Panc1 (cell line): ENCODE measurements around the gene CPNE4. TPM values are rescaled to one million over a fixed set of nuclear protein-coding genes. Genes with fewer than 3 reads are reported as not detected.

Source experiments
- ATAC-seq: fragments of 200-7000 bp; cut with Tn5 transposase; 2 replicates; pipeline ENCODE4 v1.9.1; 2020; ENCODE audit warnings: mild to moderate bottlenecking, moderate library complexity
- BruUV-seq: library from RNA; stranded (reverse); fragments of 400-500 nt; replicated peaks from 2 replicates; lab custom pipeline; 2021; lab: Mats Ljungman, UMichigan
- CTCF ChIA-PET: fragments of 300-600 bp; sonication (Branson Sonifier 250); formaldehyde crosslinking; loops from one replicate; lab custom pipeline; 2022; ENCODE audit warnings: antibody characterized with exemption; lab: Charles Lee
- POLR2A ChIA-PET: fragments of 300-600 bp; sonication (Branson Sonifier 250); formaldehyde crosslinking; loops from one replicate; lab custom pipeline; 2022; ENCODE audit warnings: antibody characterized with exemption; lab: Charles Lee
- DNase-seq: peaks from one replicate; pipeline ENCODE4 v3.0.0-alpha.2; 2010; ENCODE audit warnings: low read depth, low spot score
- H3K27ac ChIP-seq: 2 replicates; pipeline ENCODE4 v1.5.1; 2011; ENCODE audit warnings: mild to moderate bottlenecking, low read length, inconsistent platforms
- H3K27me3 ChIP-seq: fragments of 200-500 bp; sonication (Bioruptor generic); 2 replicates; pipeline ENCODE4 v1.6.0; 2014; ENCODE audit warnings: low read length, inconsistent platforms; ENCODE audit not compliant: control insufficient read depth, insufficient read depth
- H3K36me3 ChIP-seq: fragments of 200-500 bp; sonication (Bioruptor generic); 2 replicates; pipeline ENCODE4 v1.5.1; 2014; ENCODE audit warnings: inconsistent platforms, mild to moderate bottlenecking, low read length, moderate library complexity; ENCODE audit not compliant: control insufficient read depth, insufficient read depth
- H3K4me1 ChIP-seq: 2 replicates; pipeline ENCODE4 v1.5.1; 2011; ENCODE audit warnings: inconsistent platforms, mild to moderate bottlenecking, low read length, moderate library complexity; ENCODE audit not compliant: control insufficient read depth, insufficient read depth
- H3K4me3 ChIP-seq, 2 experiments: 2 replicates each; pipeline ENCODE4 v1.5.1; 2011 to 2012; ENCODE audit warnings: low read depth in 2 of 2, low read length in 2 of 2, mild to moderate bottlenecking in 2 of 2, inconsistent platforms in 1 of 2, moderate library complexity in 1 of 2
- H3K9me3 ChIP-seq: fragments of 200-500 bp; sonication (Bioruptor generic); 2 replicates; pipeline ENCODE4 v1.5.1; 2014; ENCODE audit warnings: low read depth, mild to moderate bottlenecking, inconsistent platforms, low read length, moderate library complexity; ENCODE audit not compliant: control insufficient read depth, insufficient read depth
- POLR2AphosphoS5 ChIP-seq: IDR thresholded peaks from 2 replicates; pipeline ENCODE4 v1.6.1; 2012; ENCODE audit warnings: mild to moderate bottlenecking, low read depth, low read length, moderate library complexity
- SIN3A ChIP-seq: IDR thresholded peaks from 2 replicates; pipeline ENCODE4 v1.6.1; 2012; ENCODE audit warnings: low read depth, mild to moderate bottlenecking, low read length, moderate library complexity, borderline replicate concordance; ENCODE audit not compliant: insufficient read depth
- TCF7L2 ChIP-seq: IDR thresholded peaks from 2 replicates; pipeline ENCODE4 v1.6.1; 2011; ENCODE audit warnings: mild to moderate bottlenecking, low read depth, low read length, inconsistent platforms
- in situ Hi-C: cut with HindIII; loops from 2 replicates; pipeline ENCODE4 v1.10.0; 2016; ENCODE audit warnings: low sequenced_read_pairs, low pct_unique_long_range_greater_than_20kb
- intact Hi-C: fragments of 100-400 bp; cut with micrococcal nuclease; formaldehyde crosslinking; loops from one replicate; pipeline ENCODE4 v1.10.0; 2022; ENCODE audit not compliant: unreplicated experiment
- total RNA-seq: library from RNA; stranded (reverse); gene quantifications from one replicate; pipeline ENCODE4 v1.2.1, GENCODE V29; 2021; ENCODE audit not compliant: unreplicated experiment
- TF ChIP-seq, protein P1 (sequence below): fragments of 450-650 bp; IDR thresholded peaks from 2 replicates; pipeline ENCODE4 v1.5.1; 2017; ENCODE audit warnings: mild to moderate bottlenecking
- TF ChIP-seq, protein P2 (sequence below), 2 experiments: IDR thresholded peaks; 2 replicates each; pipeline ENCODE4 v1.6.1; 2011 to 2012; ENCODE audit warnings: low read depth in 2 of 2, control low read depth in 1 of 2, low read length in 1 of 2, mild to moderate bottlenecking in 1 of 2, moderate library complexity in 1 of 2; ENCODE audit not compliant: insufficient read depth in 1 of 2

Gene CPNE4
- total RNA-seq, 1 experiment from 2014 or later, result not detected

DNA sequence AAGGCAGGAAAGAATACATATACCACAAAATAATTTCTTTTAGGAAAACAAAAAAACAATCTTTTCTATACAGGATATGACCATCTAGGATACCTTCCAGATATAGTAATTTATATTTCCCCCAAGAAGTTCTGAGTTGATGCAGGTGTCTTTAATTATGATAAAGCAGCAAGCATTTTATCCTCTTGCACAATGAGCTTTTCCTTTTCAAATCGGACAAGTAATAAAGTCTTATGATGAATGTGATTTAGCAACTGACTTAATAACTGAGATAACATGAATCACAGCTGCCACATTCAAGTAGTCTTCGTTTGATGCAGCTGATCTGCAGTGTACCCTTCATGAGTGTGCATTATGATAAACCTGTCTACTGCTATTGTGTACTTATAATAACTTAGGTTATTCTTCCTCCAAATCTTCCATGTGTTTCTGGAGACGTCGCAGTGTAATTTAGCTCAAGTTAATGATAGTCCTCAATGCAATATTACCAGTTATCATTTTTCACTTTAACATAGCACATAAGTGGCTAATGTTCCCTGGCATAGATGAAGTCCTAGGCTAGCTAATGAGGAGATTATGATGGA is 271.7 kb downstream of the CPNE4 start:
- TF ChIP-seq TCF7L2 (no peak), POLR2AphosphoS5 (no peak), SIN3A (no peak)
- TF ChIP-seq, protein P1, sequence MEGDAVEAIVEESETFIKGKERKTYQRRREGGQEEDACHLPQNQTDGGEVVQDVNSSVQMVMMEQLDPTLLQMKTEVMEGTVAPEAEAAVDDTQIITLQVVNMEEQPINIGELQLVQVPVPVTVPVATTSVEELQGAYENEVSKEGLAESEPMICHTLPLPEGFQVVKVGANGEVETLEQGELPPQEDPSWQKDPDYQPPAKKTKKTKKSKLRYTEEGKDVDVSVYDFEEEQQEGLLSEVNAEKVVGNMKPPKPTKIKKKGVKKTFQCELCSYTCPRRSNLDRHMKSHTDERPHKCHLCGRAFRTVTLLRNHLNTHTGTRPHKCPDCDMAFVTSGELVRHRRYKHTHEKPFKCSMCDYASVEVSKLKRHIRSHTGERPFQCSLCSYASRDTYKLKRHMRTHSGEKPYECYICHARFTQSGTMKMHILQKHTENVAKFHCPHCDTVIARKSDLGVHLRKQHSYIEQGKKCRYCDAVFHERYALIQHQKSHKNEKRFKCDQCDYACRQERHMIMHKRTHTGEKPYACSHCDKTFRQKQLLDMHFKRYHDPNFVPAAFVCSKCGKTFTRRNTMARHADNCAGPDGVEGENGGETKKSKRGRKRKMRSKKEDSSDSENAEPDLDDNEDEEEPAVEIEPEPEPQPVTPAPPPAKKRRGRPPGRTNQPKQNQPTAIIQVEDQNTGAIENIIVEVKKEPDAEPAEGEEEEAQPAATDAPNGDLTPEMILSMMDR, result no peak
- TF ChIP-seq, protein P2, sequence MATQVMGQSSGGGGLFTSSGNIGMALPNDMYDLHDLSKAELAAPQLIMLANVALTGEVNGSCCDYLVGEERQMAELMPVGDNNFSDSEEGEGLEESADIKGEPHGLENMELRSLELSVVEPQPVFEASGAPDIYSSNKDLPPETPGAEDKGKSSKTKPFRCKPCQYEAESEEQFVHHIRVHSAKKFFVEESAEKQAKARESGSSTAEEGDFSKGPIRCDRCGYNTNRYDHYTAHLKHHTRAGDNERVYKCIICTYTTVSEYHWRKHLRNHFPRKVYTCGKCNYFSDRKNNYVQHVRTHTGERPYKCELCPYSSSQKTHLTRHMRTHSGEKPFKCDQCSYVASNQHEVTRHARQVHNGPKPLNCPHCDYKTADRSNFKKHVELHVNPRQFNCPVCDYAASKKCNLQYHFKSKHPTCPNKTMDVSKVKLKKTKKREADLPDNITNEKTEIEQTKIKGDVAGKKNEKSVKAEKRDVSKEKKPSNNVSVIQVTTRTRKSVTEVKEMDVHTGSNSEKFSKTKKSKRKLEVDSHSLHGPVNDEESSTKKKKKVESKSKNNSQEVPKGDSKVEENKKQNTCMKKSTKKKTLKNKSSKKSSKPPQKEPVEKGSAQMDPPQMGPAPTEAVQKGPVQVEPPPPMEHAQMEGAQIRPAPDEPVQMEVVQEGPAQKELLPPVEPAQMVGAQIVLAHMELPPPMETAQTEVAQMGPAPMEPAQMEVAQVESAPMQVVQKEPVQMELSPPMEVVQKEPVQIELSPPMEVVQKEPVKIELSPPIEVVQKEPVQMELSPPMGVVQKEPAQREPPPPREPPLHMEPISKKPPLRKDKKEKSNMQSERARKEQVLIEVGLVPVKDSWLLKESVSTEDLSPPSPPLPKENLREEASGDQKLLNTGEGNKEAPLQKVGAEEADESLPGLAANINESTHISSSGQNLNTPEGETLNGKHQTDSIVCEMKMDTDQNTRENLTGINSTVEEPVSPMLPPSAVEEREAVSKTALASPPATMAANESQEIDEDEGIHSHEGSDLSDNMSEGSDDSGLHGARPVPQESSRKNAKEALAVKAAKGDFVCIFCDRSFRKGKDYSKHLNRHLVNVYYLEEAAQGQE (IDR thresholded peaks at IDR 0.05; ENCODE audit: insufficient read depth in 1 of 2, low read depth in 2 of 2, low read length in 1 of 2), result no peak
- in situ Hi-C loops (no loop called here), intact Hi-C loops (no loop called here)
- Histone ChIP-seq H3K27me3 (no peaks in the 10 kb centered on the region), H3K4me1 (no peaks in the 10 kb centered on the region), H3K9me3 (no peaks in the 10 kb centered on the region), H3K36me3 (no peaks in the 10 kb centered on the region), H3K4me3 (no peak overlapping the region), H3K27ac (no peak overlapping the region)
- ChIA-PET POLR2A (no interaction called here), CTCF (no interaction called here)
- BruUV-seq, result no TSS peak
- ATAC-seq, result no peak
- no peak for DNase-seq

DNA sequence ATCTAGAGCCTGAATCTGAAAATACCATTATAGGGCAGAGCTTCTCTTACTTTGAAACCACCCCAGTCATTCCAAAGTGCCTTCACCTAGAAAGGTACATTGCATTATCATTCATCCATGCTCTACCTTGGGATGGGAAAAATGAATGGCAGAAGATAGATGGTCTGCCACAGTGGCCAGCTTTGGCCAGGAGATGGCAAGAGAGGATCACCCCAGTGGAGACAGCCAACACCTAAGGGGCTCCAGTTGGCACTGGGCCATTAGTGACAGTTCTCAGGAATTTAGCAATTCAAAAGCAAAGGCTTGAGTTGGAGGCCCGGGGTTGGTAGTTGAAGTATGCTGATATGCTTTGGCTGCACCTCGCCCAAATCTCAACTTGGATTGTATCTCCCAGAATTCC is 278.4 kb downstream of the CPNE4 start:
- Histone ChIP-seq H3K4me3 (no peak overlapping the region), H3K27me3 (no peaks in the 10 kb centered on the region), H3K27ac (no peak overlapping the region), H3K4me1 (no peaks in the 10 kb centered on the region), H3K9me3 (no peaks in the 10 kb centered on the region), H3K36me3 (no peaks in the 10 kb centered on the region)
- intact Hi-C loops, result no loop called here
- no peak for TF ChIP-seq TCF7L2
- TF ChIP-seq SIN3A, result no peak
- TF ChIP-seq, protein P2 (IDR thresholded peaks at IDR 0.05; ENCODE audit: insufficient read depth in 1 of 2, low read depth in 2 of 2, low read length in 1 of 2), result no peak
- no peak for TF ChIP-seq POLR2AphosphoS5
- TF ChIP-seq, protein P1, result no peak
- ATAC-seq, result no peak
- ChIA-PET POLR2A (interaction anchor here (0.6 kb wide), 1 partner anchor 381 kb away, joined by 4 read pairs; no protein-coding TSS in a partner anchor), CTCF (no interaction called here)
- DNase-seq, result no peak
- BruUV-seq, result no TSS peak
- in situ Hi-C loops, result no loop called here
